MM.1S (cell line): Measurements from ENCODE around the gene WDR37.

Experiments
- EZH2 ChIP-seq: fragments of 300-600 bp; sonication (generic); optimal IDR thresholded peaks from 2 replicates; pipeline ENCODE3; 2017; ENCODE audit warnings: low read depth, mild to moderate bottlenecking, antibody characterized with exemption, low read length, mixed read lengths
- TF ChIP-seq, protein P1 (sequence below): fragments of 300-600 bp; sonication (generic); IDR thresholded peaks from 2 replicates; pipeline ENCODE4 v1.5.1; 2016; ENCODE audit warnings: antibody characterized with exemption, low read length, mixed read lengths

DNA sequence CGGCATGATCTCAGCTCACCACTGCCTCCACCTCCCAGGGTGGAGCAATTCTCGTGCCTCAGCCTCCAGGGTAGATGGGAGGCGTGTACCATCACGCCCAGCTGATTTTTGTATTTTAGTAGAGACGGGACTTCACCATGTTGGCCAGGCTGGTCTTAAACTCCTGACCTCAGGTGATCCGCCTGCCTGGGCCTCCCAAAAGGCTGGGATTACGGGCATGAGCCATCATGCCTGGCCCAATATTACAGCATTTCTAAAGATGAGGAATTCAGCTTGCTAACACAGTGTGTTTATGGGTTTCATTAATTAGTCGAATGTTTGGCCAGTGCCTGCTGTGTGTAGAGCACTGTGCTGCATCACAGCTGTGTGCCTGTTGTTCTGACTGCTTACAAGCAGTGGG lies 3.7 kb downstream of the WDR37 start:
- TF ChIP-seq, protein P1, sequence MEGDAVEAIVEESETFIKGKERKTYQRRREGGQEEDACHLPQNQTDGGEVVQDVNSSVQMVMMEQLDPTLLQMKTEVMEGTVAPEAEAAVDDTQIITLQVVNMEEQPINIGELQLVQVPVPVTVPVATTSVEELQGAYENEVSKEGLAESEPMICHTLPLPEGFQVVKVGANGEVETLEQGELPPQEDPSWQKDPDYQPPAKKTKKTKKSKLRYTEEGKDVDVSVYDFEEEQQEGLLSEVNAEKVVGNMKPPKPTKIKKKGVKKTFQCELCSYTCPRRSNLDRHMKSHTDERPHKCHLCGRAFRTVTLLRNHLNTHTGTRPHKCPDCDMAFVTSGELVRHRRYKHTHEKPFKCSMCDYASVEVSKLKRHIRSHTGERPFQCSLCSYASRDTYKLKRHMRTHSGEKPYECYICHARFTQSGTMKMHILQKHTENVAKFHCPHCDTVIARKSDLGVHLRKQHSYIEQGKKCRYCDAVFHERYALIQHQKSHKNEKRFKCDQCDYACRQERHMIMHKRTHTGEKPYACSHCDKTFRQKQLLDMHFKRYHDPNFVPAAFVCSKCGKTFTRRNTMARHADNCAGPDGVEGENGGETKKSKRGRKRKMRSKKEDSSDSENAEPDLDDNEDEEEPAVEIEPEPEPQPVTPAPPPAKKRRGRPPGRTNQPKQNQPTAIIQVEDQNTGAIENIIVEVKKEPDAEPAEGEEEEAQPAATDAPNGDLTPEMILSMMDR, result no peak
- TF ChIP-seq EZH2, result no peak
